Measurements from ENCODE around the gene SOAT1. TPM values are rescaled to one million over a fixed set of nuclear protein-coding genes. Genes with fewer than 3 reads are reported as not detected.

The SOAT1 gene
- total RNA-seq, 3 donors from 2014 or later, result 18.7 to 28.2 (median 22.4) TPM

DNA sequence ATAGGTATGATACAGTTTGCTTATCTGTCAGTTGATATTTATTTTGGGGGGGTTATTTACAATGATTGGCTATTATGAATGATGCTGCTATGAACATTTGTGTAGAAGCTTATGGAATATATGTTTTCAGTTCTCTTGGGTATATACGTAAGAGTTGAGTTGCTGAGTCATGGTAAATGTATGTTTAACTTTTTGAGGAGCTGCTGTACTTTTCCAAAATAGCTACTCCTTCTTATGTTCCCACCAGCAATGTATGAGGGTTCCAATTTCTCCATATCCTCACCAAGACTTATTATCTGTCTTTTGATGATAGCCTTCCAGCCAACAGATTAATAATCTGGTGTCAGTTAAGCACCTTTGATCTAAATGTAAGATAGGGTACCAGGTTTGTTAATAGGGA lies 11.9 kb downstream of the SOAT1 start:
- intact Hi-C loops (cut with DNase I; ENCODE audit: low total_unique reads), result no loop called here
- no peaks in the 10 kb centered on the region for H3K36me3 ChIP-seq
- no peaks in the 10 kb centered on the region for H3K9me3 ChIP-seq
- no peak for TF ChIP-seq POLR2A (IDR thresholded peaks at IDR 0.05)
- no peak overlapping the region for H3K27ac ChIP-seq
- no peak overlapping the region for H3K4me3 ChIP-seq
- no peaks in the 10 kb centered on the region for H3K27me3 ChIP-seq
- DNase-seq (ENCODE audit: low spot score in 2 of 2), result no peak
- H3K4me1 ChIP-seq, result no peaks in the 10 kb centered on the region

DNA sequence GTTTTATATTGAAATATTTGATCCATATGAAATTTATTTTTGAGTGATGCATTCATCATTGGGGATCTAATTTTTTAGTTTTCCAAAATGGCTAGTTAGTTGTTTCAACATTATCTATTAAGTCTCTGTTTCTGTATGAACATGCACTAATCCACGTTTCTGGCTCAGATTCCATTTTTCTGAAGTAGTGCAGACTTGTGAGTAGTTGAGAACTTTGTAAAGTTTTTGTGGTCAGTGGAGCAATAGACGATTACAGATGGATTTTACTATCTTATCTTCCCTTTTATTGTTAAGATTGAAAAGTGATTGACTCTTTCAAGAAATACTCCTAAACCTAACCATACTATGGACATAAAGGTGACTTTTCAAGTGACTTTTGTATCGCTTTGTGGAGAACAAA lies 16.7 kb downstream of the SOAT1 start:
- TF ChIP-seq POLR2AphosphoS5 (IDR thresholded peaks at IDR 0.05), result no peak
- TF ChIP-seq, protein P1, sequence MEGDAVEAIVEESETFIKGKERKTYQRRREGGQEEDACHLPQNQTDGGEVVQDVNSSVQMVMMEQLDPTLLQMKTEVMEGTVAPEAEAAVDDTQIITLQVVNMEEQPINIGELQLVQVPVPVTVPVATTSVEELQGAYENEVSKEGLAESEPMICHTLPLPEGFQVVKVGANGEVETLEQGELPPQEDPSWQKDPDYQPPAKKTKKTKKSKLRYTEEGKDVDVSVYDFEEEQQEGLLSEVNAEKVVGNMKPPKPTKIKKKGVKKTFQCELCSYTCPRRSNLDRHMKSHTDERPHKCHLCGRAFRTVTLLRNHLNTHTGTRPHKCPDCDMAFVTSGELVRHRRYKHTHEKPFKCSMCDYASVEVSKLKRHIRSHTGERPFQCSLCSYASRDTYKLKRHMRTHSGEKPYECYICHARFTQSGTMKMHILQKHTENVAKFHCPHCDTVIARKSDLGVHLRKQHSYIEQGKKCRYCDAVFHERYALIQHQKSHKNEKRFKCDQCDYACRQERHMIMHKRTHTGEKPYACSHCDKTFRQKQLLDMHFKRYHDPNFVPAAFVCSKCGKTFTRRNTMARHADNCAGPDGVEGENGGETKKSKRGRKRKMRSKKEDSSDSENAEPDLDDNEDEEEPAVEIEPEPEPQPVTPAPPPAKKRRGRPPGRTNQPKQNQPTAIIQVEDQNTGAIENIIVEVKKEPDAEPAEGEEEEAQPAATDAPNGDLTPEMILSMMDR (IDR thresholded peaks at IDR 0.05), result no peak
- no peak for TF ChIP-seq POLR2A (IDR thresholded peaks at IDR 0.05)
- Histone ChIP-seq H3K9me3 (no peaks in the 10 kb centered on the region), H3K27me3 (no peaks in the 10 kb centered on the region), H3K36me3 (no peaks in the 10 kb centered on the region), H3K4me1 (no peaks in the 10 kb centered on the region), H3K27ac (no peak overlapping the region), H3K4me3 (no peak overlapping the region)
- no peak for DNase-seq (ENCODE audit: low spot score in 2 of 2)
- intact Hi-C loops (cut with DNase I; ENCODE audit: low total_unique reads), result no loop called here

DNA sequence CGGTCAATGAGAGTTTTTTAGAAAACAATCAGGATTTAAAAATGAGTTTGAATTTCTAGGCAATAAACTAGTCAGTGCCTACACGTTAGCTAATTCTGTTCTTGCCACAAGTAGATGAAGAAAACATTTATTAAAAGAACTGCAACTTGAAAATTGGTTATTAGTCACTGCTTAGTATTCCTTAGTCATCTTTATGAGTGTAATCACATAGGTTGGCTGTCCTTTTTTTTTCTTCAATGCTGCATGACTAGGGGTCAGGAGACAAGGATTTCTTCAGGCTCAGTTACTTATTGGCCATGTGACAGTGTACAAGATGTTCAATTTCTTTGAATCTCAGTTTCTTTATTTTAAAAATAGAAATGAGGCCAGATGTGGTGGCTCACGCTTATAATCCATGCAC lies 17.1 kb downstream of the SOAT1 start:
- H3K4me1 ChIP-seq, result no peaks in the 10 kb centered on the region
- intact Hi-C loops (cut with DNase I; ENCODE audit: low total_unique reads), result no loop called here
- no peaks in the 10 kb centered on the region for H3K9me3 ChIP-seq
- H3K27me3 ChIP-seq, result no peaks in the 10 kb centered on the region
- TF ChIP-seq POLR2AphosphoS5 (IDR thresholded peaks at IDR 0.05) (no peak), POLR2A (IDR thresholded peaks at IDR 0.05) (no peak)
- TF ChIP-seq, protein P1 (IDR thresholded peaks at IDR 0.05), result no peak
- no peak for DNase-seq (ENCODE audit: low spot score in 2 of 2)
- no peak overlapping the region for H3K27ac ChIP-seq
- no peak overlapping the region for H3K4me3 ChIP-seq
- no peaks in the 10 kb centered on the region for H3K36me3 ChIP-seq

DNA sequence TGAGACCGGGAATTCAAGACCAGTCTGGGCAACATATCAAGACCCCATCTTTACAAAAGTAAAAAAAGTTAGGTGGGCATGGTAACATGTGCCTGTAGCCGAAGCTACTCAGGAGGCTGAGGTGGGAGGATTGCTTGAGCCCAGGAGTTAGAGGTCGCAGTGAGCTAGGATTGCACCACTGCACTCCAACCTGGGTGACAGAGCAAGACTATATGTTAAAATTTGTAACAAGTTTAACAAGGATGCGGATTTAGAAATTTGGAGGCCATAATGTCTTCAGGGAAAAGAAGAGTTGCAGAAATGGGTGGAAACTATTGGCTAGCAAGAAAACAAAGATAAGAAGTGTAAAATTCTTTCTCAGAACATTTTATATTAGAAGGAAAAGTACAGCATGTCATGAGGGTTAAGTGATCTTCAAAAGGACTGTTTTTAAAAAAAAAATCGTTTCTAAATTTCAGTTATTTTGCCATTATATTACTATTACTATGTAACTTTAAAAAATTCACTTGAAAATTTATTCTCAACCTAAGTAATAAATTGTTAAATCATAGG lies 17.6 kb downstream of the SOAT1 start:
- no peaks in the 10 kb centered on the region for H3K27me3 ChIP-seq
- H3K9me3 ChIP-seq, result no peaks in the 10 kb centered on the region
- H3K4me1 ChIP-seq, result no peaks in the 10 kb centered on the region
- no peak overlapping the region for H3K27ac ChIP-seq
- intact Hi-C loops (cut with DNase I; ENCODE audit: low total_unique reads), result no loop called here
- H3K36me3 ChIP-seq, result no peaks in the 10 kb centered on the region
- no peak for DNase-seq (ENCODE audit: low spot score in 2 of 2)
- H3K4me3 ChIP-seq, result no peak overlapping the region
- TF ChIP-seq, protein P1 (IDR thresholded peaks at IDR 0.05), result no peak
- TF ChIP-seq POLR2AphosphoS5 (IDR thresholded peaks at IDR 0.05) (no peak), POLR2A (IDR thresholded peaks at IDR 0.05) (no peak)

DNA sequence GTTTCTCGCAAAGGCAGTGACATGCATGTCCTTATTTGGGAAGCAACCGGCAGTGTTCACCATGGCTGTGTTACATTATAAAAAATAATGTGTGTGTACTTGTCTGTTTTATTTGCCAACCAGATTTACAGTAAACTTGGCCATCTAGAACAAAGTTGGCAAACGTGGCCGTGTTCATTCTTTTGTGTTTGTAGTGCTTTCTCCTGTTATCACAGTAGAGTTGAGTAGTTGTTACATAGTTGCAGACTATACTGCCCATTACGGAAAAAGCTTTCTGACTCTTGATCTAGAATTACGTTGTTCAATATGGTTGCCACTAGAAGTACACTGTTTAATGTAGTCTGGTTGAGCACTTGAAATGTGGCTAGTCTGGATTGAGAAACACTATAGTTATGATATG lies 19.4 kb downstream of the SOAT1 start:
- no peak for DNase-seq (ENCODE audit: low spot score in 2 of 2)
- no peaks in the 10 kb centered on the region for H3K36me3 ChIP-seq
- intact Hi-C loops (cut with DNase I; ENCODE audit: low total_unique reads), result no loop called here

More for the DNA sequence above, 19.4 kb downstream of the SOAT1 start:
- no peak for TF ChIP-seq POLR2A (IDR thresholded peaks at IDR 0.05)
- no peak for TF ChIP-seq POLR2AphosphoS5 (IDR thresholded peaks at IDR 0.05)
- TF ChIP-seq, protein P1 (IDR thresholded peaks at IDR 0.05), result no peak
- Histone ChIP-seq H3K9me3 (no peaks in the 10 kb centered on the region), H3K27ac (no peak overlapping the region), H3K27me3 (no peaks in the 10 kb centered on the region), H3K4me3 (no peak overlapping the region), H3K4me1 (no peaks in the 10 kb centered on the region)
